Activated CD4-positive, alpha-beta T cell treated with anti-CD3 and anti-CD28 coated beads for 1 hour (primary cell): ENCODE results near the gene BMP5.

ENCODE experiments used
- DNase-seq: peaks from one replicate; pipeline ENCODE4 v3.0.0-alpha.2; 2020

The BMP5 gene

GRCh38 chr6:55870181-55870813 is 5.1 kb downstream of the BMP5 start:
- no peak for DNase-seq

- no peak for DNase-seq
Observed at GRCh38 chr6:55869674-55870073, 5.7 kb downstream of the BMP5 start.

GRCh38 chr6:55868771-55869479 is 6.5 kb downstream of the BMP5 start:
- DNase-seq: no peak

GRCh38 chr6:55868176-55868575 is 7.2 kb downstream of the BMP5 start:
- no peak for DNase-seq

- DNase-seq: no peak
Observed at GRCh38 chr6:55866128-55866527, 9.3 kb downstream of the BMP5 start.

- DNase-seq: no peak
Observed at GRCh38 chr6:55853008-55854001, 22.1 kb downstream of the BMP5 start.

- DNase-seq: no peak
Observed at GRCh38 chr6:55841341-55841740, 34.0 kb downstream of the BMP5 start.

GRCh38 chr6:55839080-55839479 is 36.3 kb downstream of the BMP5 start:
- DNase-seq: no peak

- DNase-seq: no peak
Observed at GRCh38 chr6:55836945-55837344, 38.4 kb downstream of the BMP5 start.

GRCh38 chr6:55836481-55836880 is 38.9 kb downstream of the BMP5 start:
- no peak for DNase-seq

GRCh38 chr6:55835220-55835619 is 40.2 kb downstream of the BMP5 start:
- no peak for DNase-seq

GRCh38 chr6:55833284-55833683 is 42.1 kb downstream of the BMP5 start:
- DNase-seq: no peak

GRCh38 chr6:55827818-55828522 is 47.4 kb downstream of the BMP5 start:
- DNase-seq: no peak

GRCh38 chr6:55826941-55827340 is 48.4 kb downstream of the BMP5 start:
- DNase-seq: no peak

- DNase-seq: no peak
Observed at GRCh38 chr6:55825402-55826051, 49.9 kb downstream of the BMP5 start.

GRCh38 chr6:55822815-55823214 is 52.6 kb downstream of the BMP5 start:
- no peak for DNase-seq

GRCh38 chr6:55822005-55822404 is 53.4 kb downstream of the BMP5 start:
- no peak for DNase-seq

- DNase-seq: no peak
Observed at GRCh38 chr6:55820696-55821095, 54.7 kb downstream of the BMP5 start.

GRCh38 chr6:55819811-55820210 is 55.6 kb downstream of the BMP5 start:
- no peak for DNase-seq

- DNase-seq: no peak
Observed at GRCh38 chr6:55818482-55818881, 56.9 kb downstream of the BMP5 start.

- DNase-seq: no peak
Observed at GRCh38 chr6:55812509-55812908, 62.9 kb downstream of the BMP5 start.

GRCh38 chr6:55811074-55811473 is 64.3 kb downstream of the BMP5 start:
- no peak for DNase-seq
